GM19043 (cell line): ENCODE data around the gene GTF2H3.

Experiments used
- ATAC-seq: cut with Tn5 transposase; IDR thresholded peaks from one replicate; pipeline ENCODE4 v1.9.1; 2021; ENCODE audit warnings: low read depth; ENCODE audit not compliant: unreplicated experiment

GTF2H3 gene

GRCh38 chr12:123696646-123697045, 63.0 kb downstream of the GTF2H3 start:
- ATAC-seq, result no peak

- no peak for ATAC-seq
Measured at GRCh38 chr12:123705935-123706334, 72.3 kb downstream of the GTF2H3 start.

- no peak for ATAC-seq
Measured at GRCh38 chr12:123707466-123707865, 73.8 kb downstream of the GTF2H3 start.
